Stimulated activated effector memory CD8-positive, alpha-beta T cell treated with anti-CD3 and anti-CD28 coated beads, Interleukin-12 subunit alpha, Interleukin-12 subunit beta, amount 100 ng/mL, for 72 hours (primary cell): ENCODE data around the gene MAPKAPK3.
"Not testable (repeated sequence)": the region's sequence is repeated elsewhere in the genome, so short reads cannot be mapped to it uniquely, and the experiment has no call there.

Experiments
- ATAC-seq: fragments of 150-1000 bp; cut with Tn5 transposase; 2 replicates; pipeline ENCODE4 v1.10.0; 2021
- DNase-seq, 2 donors: peaks; one replicate each; pipeline ENCODE4 v3.0.0; 2021 to 2022; ENCODE audit warnings: low spot score in 2 of 2
- H3K27ac Mint-ChIP-seq: one replicate; pipeline ENCODE4 v1.8.0; 2022; ENCODE audit warnings: mild to moderate bottlenecking, mixed read lengths
- H3K36me3 Mint-ChIP-seq: one replicate; pipeline ENCODE4 v1.8.0; 2022; ENCODE audit warnings: mild to moderate bottlenecking, mixed read lengths
- H3K4me1 Mint-ChIP-seq: one replicate; pipeline ENCODE4 v1.8.0; 2022; ENCODE audit warnings: mixed read lengths
- H3K4me3 Mint-ChIP-seq: one replicate; pipeline ENCODE4 v1.8.0; 2022; ENCODE audit warnings: mild to moderate bottlenecking, mixed read lengths
- H3K9me3 Mint-ChIP-seq: one replicate; pipeline ENCODE4 v1.8.0; 2022; ENCODE audit warnings: mixed read lengths

Gene MAPKAPK3

DNA sequence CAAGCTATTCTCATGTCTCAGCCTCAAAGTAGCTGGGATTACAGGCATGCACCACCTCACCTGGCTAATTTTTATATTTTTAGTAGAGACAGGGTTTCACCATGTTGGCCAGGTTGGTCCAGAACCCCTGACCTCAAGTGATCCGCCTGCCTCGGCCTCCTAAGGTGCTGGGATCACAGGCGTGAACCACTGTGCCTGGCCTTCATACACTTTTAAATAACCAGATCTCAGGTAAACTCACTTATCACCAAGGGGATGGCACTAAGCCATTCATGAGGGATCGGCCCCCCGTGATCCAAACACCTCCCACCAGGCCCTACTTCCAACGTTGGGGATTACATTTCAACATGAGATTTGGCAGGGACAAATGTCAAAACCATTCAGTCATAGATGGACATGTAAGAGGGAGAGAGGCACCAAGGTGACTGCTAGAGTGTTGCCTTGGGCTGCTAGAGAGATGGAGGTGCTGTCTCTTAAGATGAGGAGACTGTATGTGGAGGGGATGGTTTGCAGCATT is 44.4 kb downstream of the MAPKAPK3 start:
- Mint-ChIP-seq H3K4me3 (no peak overlapping the region), H3K9me3 (no peaks in the 10 kb centered on the region), H3K27ac (peak overlapping the region; percentile 2), H3K36me3 (peaks cover 11% of the 10 kb centered on the region), H3K4me1 (peaks cover 14% of the 10 kb centered on the region)
- DNase-seq (no peak), ATAC-seq (no peak)

DNA sequence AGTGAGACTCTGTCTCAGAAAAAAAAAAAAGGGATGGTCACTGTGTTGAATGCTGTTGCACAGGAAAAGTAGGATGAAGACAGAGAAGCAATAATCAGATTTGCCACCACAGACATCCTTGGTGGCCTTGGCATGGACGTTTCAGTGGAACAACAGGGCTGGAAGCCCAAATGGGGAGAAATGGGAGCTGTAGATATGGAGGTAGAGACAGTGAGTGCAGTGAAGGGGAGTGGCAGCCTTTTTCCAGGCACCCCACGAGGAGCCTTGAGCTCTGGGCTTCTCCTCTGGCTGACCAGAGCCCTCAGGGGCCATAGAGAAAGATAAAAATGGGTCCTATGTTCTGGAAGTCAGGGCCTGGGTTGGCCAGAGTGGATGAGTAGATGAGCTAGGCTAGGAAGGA is 45.5 kb downstream of the MAPKAPK3 start:
- Mint-ChIP-seq H3K9me3 (no peaks in the 10 kb centered on the region), H3K27ac (no peak overlapping the region), H3K36me3 (peaks cover 11% of the 10 kb centered on the region), H3K4me1 (peaks cover 24% of the 10 kb centered on the region), H3K4me3 (no peak overlapping the region)
- DNase-seq: no peak
- no peak for ATAC-seq

DNA sequence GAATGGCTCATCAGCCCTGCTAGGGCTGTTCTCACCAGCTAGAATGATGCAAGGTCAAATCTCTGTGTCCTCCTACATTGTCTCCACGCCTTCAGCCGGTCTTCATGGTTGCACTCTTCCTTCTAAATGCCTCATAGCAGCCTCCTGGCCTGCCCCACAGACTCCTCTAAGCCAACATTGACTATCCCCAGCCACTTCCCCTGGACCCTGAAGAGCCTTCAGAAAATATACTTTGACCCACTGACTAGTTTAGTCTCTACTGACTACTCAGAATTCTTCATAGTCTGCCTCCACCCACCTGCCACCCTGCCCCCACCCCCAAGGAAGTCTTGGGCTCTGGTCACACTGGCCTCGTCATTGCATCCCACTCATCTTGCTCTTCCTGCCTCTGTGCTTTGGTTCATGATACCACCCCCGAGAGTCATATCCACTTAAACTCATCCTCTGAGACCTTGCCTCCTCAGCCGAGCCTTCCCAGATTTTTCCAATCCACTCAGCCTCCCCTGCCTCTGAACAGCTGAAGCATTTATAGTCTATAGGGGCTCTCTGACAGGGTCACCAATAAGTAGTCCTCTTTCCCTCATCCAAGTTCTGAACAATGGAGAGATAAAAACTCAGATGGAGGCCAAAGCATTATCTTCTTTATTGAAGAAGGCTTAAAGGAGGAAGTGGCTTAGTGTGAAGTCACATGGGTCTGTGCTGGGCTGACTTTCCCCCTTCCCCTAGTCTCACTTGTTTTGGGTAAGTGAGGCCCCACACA is 48.3 kb downstream of the MAPKAPK3 start:
- peaks cover 5% of the 10 kb centered on the region for H3K36me3 Mint-ChIP-seq
- DNase-seq (no peak), ATAC-seq (peak; percentile 87)
- peaks cover 24% of the 10 kb centered on the region for H3K4me1 Mint-ChIP-seq
- H3K27ac Mint-ChIP-seq: peak overlapping the region; percentile 79
- peak overlapping the region; percentile 38 for H3K4me3 Mint-ChIP-seq
- no peaks in the 10 kb centered on the region for H3K9me3 Mint-ChIP-seq

DNA sequence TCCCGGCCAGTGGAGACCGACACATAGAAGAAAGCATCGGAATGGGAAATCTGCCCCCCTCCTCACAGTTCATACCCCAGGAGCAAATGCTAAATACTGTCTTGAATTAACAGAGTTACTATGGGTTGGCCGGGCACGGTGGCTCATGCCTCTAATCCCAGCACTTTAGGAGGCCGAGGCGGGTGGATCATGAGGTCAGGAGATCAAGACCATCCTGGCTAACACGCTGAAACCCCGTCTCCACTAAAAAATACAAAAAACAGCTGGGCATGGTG is 48.8 kb downstream of the MAPKAPK3 start:
- not testable (repeated sequence) for H3K36me3 Mint-ChIP-seq, DNase-seq

GRCh38 chr3:50666837-50667236 is 49.9 kb downstream of the MAPKAPK3 start:
- Mint-ChIP-seq H3K9me3 (no peaks in the 10 kb centered on the region), H3K4me1 (peaks cover 24% of the 10 kb centered on the region), H3K27ac (peak overlapping the region; percentile 51), H3K4me3 (no peak overlapping the region), H3K36me3 (peaks cover 5% of the 10 kb centered on the region)
- DNase-seq (no peak), ATAC-seq (peak; percentile 47)

More for the DNA sequence above, 48.8 kb downstream of the MAPKAPK3 start:
- H3K9me3 Mint-ChIP-seq, ATAC-seq: not testable (repeated sequence)
- peak overlapping the region; percentile 38 for H3K4me3 Mint-ChIP-seq
- H3K27ac Mint-ChIP-seq: peak overlapping the region; percentile 79
- H3K4me1 Mint-ChIP-seq: peaks cover 24% of the 10 kb centered on the region

DNA sequence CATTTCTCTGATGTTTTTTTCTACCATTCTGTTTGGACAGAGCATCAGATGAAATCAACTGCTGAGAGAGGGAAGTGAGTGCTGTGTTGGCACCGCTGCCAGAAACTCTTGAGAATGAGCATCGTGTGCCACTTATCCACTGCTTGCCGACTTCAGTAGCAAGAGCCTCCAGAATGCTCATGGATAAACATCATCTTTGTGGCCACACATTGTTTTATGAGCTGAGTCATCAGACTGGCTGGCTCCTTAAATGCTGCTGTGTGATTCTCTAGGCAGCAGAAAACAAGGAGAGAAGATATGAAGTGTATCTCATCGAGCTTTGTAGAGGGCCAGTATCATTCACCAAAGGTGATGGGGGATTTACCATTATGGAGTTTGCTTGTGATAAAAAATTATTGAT is 54.4 kb downstream of the MAPKAPK3 start:
- no peak for DNase-seq
- H3K4me3 Mint-ChIP-seq: no peak overlapping the region
- peaks cover 16% of the 10 kb centered on the region for H3K4me1 Mint-ChIP-seq
- H3K36me3 Mint-ChIP-seq: no peaks in the 10 kb centered on the region
- no peak for ATAC-seq
- H3K27ac Mint-ChIP-seq: no peak overlapping the region
- no peaks in the 10 kb centered on the region for H3K9me3 Mint-ChIP-seq

DNA sequence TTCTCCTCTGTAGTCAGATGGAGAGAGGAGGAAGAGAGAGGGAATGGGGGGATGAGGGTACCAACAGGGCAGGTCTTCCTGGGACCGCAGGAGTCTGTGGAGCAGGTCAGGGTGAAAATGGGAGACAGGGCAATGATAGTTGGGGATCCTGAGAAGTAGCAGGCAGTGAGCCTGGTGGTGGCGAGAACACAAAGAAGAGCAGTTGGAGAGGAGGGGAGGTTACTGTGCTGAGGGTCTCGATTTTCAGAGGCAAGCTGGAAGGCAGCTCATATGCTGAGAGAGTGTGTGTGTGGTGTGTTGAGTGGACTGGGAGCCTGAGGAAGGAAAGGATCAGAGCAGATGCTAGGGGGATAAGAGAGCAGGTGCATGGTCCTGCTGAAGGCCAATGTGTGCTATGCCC is 55.7 kb downstream of the MAPKAPK3 start:
- H3K4me1 Mint-ChIP-seq: peaks cover 6% of the 10 kb centered on the region
- DNase-seq (no peak), ATAC-seq (no peak)
- no peak overlapping the region for H3K4me3 Mint-ChIP-seq
- H3K27ac Mint-ChIP-seq: no peak overlapping the region
- no peaks in the 10 kb centered on the region for H3K9me3 Mint-ChIP-seq
- no peaks in the 10 kb centered on the region for H3K36me3 Mint-ChIP-seq

DNA sequence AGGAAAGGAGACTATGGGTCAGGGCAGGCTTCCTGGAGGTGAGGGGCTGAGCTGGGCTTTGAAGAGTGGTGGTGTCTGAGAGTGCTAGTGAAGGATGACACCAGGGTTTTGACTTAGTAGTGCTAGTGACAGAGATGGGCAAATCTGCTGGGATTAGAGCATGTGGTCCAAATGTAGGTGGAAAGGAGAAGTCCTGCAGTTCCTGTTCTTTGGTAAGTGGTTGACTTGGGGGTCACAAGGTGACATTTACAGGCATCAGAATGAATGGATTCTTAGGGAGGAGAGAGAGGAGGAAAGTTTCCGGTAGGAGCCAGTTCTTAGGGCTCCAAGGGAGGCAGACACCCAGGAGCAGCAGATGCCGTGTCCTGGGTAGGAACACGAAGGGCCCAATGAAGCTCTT is 57.0 kb downstream of the MAPKAPK3 start:
- peak overlapping the region; percentile 55 for H3K4me3 Mint-ChIP-seq
- H3K27ac Mint-ChIP-seq: no peak overlapping the region
- H3K4me1 Mint-ChIP-seq: peaks cover 6% of the 10 kb centered on the region
- no peaks in the 10 kb centered on the region for H3K9me3 Mint-ChIP-seq
- no peaks in the 10 kb centered on the region for H3K36me3 Mint-ChIP-seq
- DNase-seq (no peak), ATAC-seq (no peak)

DNA sequence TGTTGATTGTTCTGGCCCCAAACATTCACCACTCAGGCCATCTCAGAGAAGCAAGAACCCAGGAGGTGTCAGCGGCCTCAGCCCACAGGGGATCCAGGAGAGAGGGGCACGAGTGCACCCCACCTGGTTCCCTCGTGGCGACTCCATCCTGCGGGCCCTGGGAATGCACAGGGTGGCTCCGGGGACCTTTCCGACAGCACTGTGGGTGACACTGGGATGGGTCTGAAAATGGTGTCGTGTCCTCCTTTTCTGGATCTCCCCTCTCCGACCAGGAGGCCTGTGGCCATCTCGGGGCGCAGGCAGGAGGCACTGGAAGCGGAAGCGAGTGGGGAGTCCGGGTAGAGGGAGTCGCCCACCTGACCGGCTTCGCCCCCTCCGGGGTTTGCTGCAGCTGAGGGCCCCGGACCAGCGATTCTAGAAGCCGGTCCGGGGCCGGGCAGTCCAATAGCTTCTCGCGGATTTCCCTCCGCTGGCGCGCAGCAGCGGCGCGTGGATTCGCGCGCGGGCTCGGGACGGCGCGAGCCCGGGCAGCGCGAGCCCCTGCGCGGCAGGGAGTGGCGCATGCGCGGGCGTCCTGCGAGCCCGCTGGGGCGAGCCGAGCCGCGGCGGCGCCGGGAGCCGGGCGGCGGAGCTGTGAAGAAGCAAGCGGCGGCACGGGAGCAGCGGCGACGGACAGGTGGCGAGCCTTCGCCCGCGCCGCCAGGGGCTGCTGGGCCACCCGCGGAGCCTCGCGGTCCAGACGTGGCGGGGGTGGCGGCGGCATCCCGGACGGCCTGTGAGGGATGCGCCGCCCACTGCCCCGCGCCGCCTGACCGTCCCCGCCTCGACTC is 57.6 kb downstream of the MAPKAPK3 start, which contains the start of gene DOCK3:
DOCK3 (plus strand) TSS at position 579 of the 830 bp plus-strand sequence. CDS start 337 bp downstream, outside the sequence.
- H3K4me3 Mint-ChIP-seq: peak within 1 kb of the TSS; percentile 57
- peaks cover 6% of the 10 kb centered on the region for H3K4me1 Mint-ChIP-seq
- no peak within 1 kb of the TSS for H3K27ac Mint-ChIP-seq
- no peaks in the 10 kb centered on the region for H3K9me3 Mint-ChIP-seq
- no peaks in the 10 kb centered on the region for H3K36me3 Mint-ChIP-seq
- ATAC-seq (peak; percentile 94), DNase-seq (peak; percentile 62 to 72)

DNA sequence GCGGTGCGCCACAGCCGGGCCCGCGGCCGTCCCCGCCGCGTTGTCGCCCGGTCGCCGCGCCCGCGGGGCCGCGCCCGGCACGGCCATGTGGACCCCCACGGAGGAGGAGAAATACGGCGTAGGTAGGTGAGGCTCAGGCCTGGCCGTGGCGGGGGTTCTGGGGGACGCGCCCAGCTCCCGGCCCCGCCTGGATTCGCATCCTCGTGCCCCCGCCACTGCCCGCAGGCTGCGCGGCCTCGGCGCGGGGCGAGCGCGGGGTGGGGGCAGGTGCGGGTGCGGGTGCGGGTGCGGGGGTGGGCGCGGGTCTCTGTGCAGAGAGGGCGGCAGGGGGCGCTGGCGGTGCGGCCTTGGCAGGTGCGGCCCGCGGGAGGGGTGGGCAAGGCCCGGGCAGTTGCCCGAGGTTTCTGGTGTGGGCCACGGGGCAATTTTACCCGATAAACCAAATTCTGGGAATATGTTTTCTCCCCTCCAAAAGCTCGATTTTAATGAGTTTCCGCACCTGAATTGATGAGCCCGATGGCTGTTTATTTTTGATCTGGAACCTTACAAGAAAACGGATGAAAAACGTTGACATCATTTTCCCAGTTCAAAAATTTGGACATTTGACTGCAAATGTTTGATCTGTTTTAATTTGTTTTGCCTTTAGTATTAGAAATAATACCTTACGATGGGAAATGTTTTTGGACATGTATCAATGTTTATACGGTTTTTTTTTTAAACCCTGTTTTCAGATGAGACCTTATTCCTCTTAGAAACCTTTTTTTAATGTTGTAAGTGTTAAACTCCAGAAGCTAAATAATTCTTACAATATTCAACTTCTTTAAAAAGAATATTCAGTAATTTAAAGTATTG is 58.5 kb downstream of the MAPKAPK3 start:
- DNase-seq (peak; percentile 49 to 80), ATAC-seq (peak; percentile 72)
- Mint-ChIP-seq H3K4me3 (peak overlapping the region; percentile 57), H3K4me1 (peaks cover 6% of the 10 kb centered on the region), H3K9me3 (no peaks in the 10 kb centered on the region), H3K36me3 (no peaks in the 10 kb centered on the region), H3K27ac (no peak overlapping the region)

GRCh38 chr3:50676031-50676705 is 59.2 kb downstream of the MAPKAPK3 start:
- DNase-seq (no peak), ATAC-seq (no peak)

DNA sequence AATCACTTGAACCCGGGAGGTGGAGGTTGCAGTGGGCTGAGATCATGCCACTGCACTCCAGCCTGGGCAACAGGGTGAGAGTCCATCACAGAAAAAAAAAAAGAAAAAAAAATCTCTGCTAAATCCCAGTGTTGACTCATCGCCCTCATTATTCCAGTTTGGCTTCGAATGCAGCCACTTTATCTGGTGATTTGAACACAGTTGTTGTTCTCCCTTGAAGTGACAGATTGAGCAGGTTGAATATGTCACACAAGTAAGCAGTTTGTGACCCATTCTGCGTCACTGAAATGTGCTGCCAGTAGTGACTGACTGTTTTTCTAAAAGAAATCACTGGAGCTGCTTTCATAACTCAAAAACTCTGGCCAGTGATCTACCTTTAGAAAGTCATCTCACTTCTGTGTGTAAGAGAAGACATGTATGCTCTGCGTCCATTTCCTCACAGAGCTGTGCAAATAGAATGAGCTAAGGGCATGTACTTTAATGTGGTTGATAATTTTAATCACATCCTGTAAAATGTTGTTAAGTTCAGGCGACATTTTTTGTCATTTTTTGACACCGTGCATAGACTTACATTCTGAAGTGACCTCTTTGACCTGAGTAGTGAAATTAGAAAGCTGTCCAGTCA is 70.3 kb downstream of the MAPKAPK3 start:
- H3K36me3 Mint-ChIP-seq: no peaks in the 10 kb centered on the region
- no peak overlapping the region for H3K4me3 Mint-ChIP-seq
- DNase-seq: no peak
- no peak overlapping the region for H3K27ac Mint-ChIP-seq
- no peaks in the 10 kb centered on the region for H3K4me1 Mint-ChIP-seq
- no peak for ATAC-seq
- H3K9me3 Mint-ChIP-seq: no peaks in the 10 kb centered on the region

More at GRCh38 chr3:50676031-50676705, 59.2 kb downstream of the MAPKAPK3 start:
- H3K4me1 Mint-ChIP-seq: peaks cover 6% of the 10 kb centered on the region
- H3K4me3 Mint-ChIP-seq: peak overlapping the region; percentile 57
- H3K9me3 Mint-ChIP-seq: no peaks in the 10 kb centered on the region
- no peaks in the 10 kb centered on the region for H3K36me3 Mint-ChIP-seq
- no peak overlapping the region for H3K27ac Mint-ChIP-seq

DNA sequence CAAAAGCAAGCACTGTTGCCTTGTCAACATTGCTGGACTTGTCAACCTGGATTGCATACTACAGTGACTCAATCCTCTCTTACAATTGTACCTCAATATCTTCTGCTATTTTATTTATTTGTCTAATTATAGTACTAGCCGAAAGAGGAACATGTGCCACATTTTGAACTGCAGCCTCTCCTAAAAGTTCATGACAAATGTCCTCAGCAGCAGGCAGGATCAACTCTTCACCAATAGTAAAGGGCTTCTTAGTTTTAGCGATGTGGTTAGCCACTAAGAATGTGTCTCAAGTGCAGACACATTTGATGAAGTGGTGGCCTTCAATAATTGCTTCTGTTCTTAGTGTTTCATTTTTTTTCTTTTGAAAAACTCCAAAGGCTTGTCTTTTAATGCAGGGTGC is 71.0 kb downstream of the MAPKAPK3 start:
- ATAC-seq (no peak), DNase-seq (no peak)
- Mint-ChIP-seq H3K9me3 (no peaks in the 10 kb centered on the region), H3K4me3 (no peak overlapping the region), H3K27ac (no peak overlapping the region), H3K36me3 (no peaks in the 10 kb centered on the region), H3K4me1 (no peaks in the 10 kb centered on the region)

- H3K4me3 Mint-ChIP-seq, H3K27ac Mint-ChIP-seq: not testable (repeated sequence)
Measured at GRCh38 chr3:50688602-50689001, 71.7 kb downstream of the MAPKAPK3 start.

More at GRCh38 chr3:50688602-50689001, 71.7 kb downstream of the MAPKAPK3 start:
- not testable (repeated sequence) for ATAC-seq, H3K9me3 Mint-ChIP-seq, H3K36me3 Mint-ChIP-seq, H3K4me1 Mint-ChIP-seq, DNase-seq
